ENCODE measurements around the gene NUP37. TPM values are rescaled to one million over a fixed set of nuclear protein-coding genes. Genes with fewer than 3 reads are reported as not detected.

Gene NUP37
- total and polyA plus RNA-seq, 2 donors (not counting 1 experiment from before 2014, with no cell fraction given) = 19.1 to 22.2 TPM

- H3K27me3 Mint-ChIP-seq = no peaks in the 10 kb centered on the region
- peaks cover 18% of the 10 kb centered on the region for H3K4me1 Mint-ChIP-seq
- ATAC-seq (ENCODE audit: low read depth) = no peak
- ChIA-PET CTCF (interaction anchor here (1.6 kb wide), 1 partner anchor 124 kb away, joined by 4 read pairs; no protein-coding TSS in a partner anchor), POLR2A (no interaction called here)
- H3K9me3 Mint-ChIP-seq (ENCODE audit: insufficient read depth) = no peaks in the 10 kb centered on the region
- no peak overlapping the region for H3K27ac Mint-ChIP-seq
- Histone ChIP-seq H3K4me3 (ENCODE audit: control extremely low read depth in 1 of 5, extremely low read depth in 1 of 5, insufficient read depth in 1 of 5, low read depth in 2 of 5, low read length in 4 of 5) (no peak overlapping the region), H3K9me3 (ENCODE audit: control extremely low read depth in 1 of 3, control insufficient read depth in 2 of 3, insufficient read depth in 1 of 3, low read length in 2 of 3) (no peaks in the 10 kb centered on the region), H3K4me1 (ENCODE audit: control insufficient read depth in 2 of 2, insufficient read depth in 2 of 2, low read length in 2 of 2) (peaks cover 5 to 12% of the 10 kb centered on the region in 2 donors), H3K36me3 (replicated peaks in 1 of 2; ENCODE audit: control extremely low read depth in 1 of 2, control insufficient read depth in 1 of 2, extremely low read depth in 1 of 2, insufficient read depth in 2 of 2, low read length in 1 of 2) (peaks cover 0 to 2% of the 10 kb centered on the region in 2 experiments), H3K79me2 (ENCODE audit: control insufficient read depth, insufficient read depth, low read length) (peaks cover 19% of the 10 kb centered on the region), H4K20me1 (ENCODE audit: control insufficient read depth, insufficient read depth, low read length, poor library complexity, severe bottlenecking) (no peaks in the 10 kb centered on the region), H3K27ac (ENCODE audit: low read length in 2 of 2) (no peak overlapping the region), H2AFZ (ENCODE audit: insufficient read depth, low read depth, low read length, poor library complexity, severe bottlenecking) (no peak overlapping the region), H3K4me2 (replicated peaks; ENCODE audit: low read depth, low read length, poor library complexity, severe bottlenecking) (no peak overlapping the region), H3K27me3 (replicated peaks in 1 of 4; ENCODE audit: control extremely low read depth in 1 of 4, control insufficient read depth in 3 of 4, insufficient read depth in 4 of 4, low read length in 3 of 4) (peaks cover 0 to 4% (median 0%) of the 10 kb centered on the region in 4 experiments), H3K9ac (ENCODE audit: low read length) (no peak overlapping the region)
- DNase-seq = no peak
- 100% methylated on average over 1 of the region's 1 CpG for WGBS (ENCODE audit: insufficient coverage)
- TF ChIP-seq, protein P1, sequence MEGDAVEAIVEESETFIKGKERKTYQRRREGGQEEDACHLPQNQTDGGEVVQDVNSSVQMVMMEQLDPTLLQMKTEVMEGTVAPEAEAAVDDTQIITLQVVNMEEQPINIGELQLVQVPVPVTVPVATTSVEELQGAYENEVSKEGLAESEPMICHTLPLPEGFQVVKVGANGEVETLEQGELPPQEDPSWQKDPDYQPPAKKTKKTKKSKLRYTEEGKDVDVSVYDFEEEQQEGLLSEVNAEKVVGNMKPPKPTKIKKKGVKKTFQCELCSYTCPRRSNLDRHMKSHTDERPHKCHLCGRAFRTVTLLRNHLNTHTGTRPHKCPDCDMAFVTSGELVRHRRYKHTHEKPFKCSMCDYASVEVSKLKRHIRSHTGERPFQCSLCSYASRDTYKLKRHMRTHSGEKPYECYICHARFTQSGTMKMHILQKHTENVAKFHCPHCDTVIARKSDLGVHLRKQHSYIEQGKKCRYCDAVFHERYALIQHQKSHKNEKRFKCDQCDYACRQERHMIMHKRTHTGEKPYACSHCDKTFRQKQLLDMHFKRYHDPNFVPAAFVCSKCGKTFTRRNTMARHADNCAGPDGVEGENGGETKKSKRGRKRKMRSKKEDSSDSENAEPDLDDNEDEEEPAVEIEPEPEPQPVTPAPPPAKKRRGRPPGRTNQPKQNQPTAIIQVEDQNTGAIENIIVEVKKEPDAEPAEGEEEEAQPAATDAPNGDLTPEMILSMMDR (IDR thresholded peaks at IDR 0.05) = no peak
- TF ChIP-seq EZH2 (IDR thresholded peaks at IDR 0.05; ENCODE audit: borderline replicate concordance, insufficient read depth, low read depth, low read length, poor library complexity, severe bottlenecking) = no peak
- intact Hi-C loops (cut with micrococcal nuclease) = loop anchor here (5.0 kb wide), 3 partner anchors 367 to 1868 kb away; partner anchors contain the start of genes ACTR6, CHPT1 and HSP90B1
- no peak overlapping the region for H3K4me3 Mint-ChIP-seq
Observed at GRCh38 chr12:102064476-102064875, 55.4 kb downstream of the NUP37 start.

DNA sequence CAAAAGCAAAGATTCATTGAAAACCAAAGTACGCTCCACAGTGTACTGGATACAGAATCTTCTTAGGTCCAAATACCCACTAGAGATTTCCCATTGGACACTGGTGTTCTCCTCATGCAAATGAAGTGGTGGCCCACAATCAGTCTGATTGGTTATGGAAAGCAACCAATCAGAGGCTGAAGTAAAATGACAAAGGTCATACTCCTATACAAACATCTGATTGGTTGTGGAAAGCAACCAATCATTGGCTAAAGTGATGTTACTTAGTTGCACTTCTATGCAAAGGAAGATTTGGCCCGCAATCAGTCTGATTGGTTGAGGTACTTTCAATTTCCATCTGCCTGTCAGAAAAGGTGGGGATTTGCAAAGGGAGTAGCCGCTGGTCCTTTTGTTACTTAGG is 56.8 kb downstream of the NUP37 start:
- peak overlapping the region; percentile 83 for H2AFZ ChIP-seq (ENCODE audit: insufficient read depth, low read depth, low read length, poor library complexity, severe bottlenecking)
- CTCF ChIA-PET = no interaction called here
- DNase-seq (no peak), ATAC-seq (ENCODE audit: low read depth) (no peak)
- H3K4me3 ChIP-seq (ENCODE audit: control extremely low read depth in 1 of 5, extremely low read depth in 1 of 5, insufficient read depth in 1 of 5, low read depth in 2 of 5, low read length in 4 of 5) = no peak overlapping the region
- H3K4me3 Mint-ChIP-seq = no peak overlapping the region
- no peaks in the 10 kb centered on the region for H3K27me3 Mint-ChIP-seq
- no peak overlapping the region for H3K27ac ChIP-seq (ENCODE audit: low read length in 2 of 2)
- peaks cover 29% of the 10 kb centered on the region for H3K79me2 ChIP-seq (ENCODE audit: control insufficient read depth, insufficient read depth, low read length)
- intact Hi-C loops (cut with micrococcal nuclease) = loop anchor here (2.0 to 5.0 kb wide), 4 partner anchors 232 to 1869 kb away; partner anchors contain the start of genes ACTR6, CHPT1, GNPTAB and HSP90B1
- H3K4me1 ChIP-seq (ENCODE audit: control insufficient read depth in 2 of 2, insufficient read depth in 2 of 2, low read length in 2 of 2) = peaks cover 5 to 12% of the 10 kb centered on the region in 2 donors
- H3K36me3 ChIP-seq (replicated peaks in 1 of 2; ENCODE audit: control extremely low read depth in 1 of 2, control insufficient read depth in 1 of 2, extremely low read depth in 1 of 2, insufficient read depth in 2 of 2, low read length in 1 of 2) = peaks cover 0 to 14% of the 10 kb centered on the region in 2 experiments
- no peak overlapping the region for H3K4me2 ChIP-seq (replicated peaks; ENCODE audit: low read depth, low read length, poor library complexity, severe bottlenecking)
- H3K27ac Mint-ChIP-seq = no peak overlapping the region
- H3K9ac ChIP-seq (ENCODE audit: low read length) = no peak overlapping the region
- no peak for TF ChIP-seq EZH2 (IDR thresholded peaks at IDR 0.05; ENCODE audit: borderline replicate concordance, insufficient read depth, low read depth, low read length, poor library complexity, severe bottlenecking)
- TF ChIP-seq, protein P1 (IDR thresholded peaks at IDR 0.05) = no peak
- POLR2A ChIA-PET = no interaction called here
- peaks cover 21% of the 10 kb centered on the region for H3K4me1 Mint-ChIP-seq
- H3K9me3 Mint-ChIP-seq (ENCODE audit: insufficient read depth) = no peaks in the 10 kb centered on the region
- peaks cover 0 to 4% (median 0%) of the 10 kb centered on the region in 4 experiments for H3K27me3 ChIP-seq (replicated peaks in 1 of 4; ENCODE audit: control extremely low read depth in 1 of 4, control insufficient read depth in 3 of 4, insufficient read depth in 4 of 4, low read length in 3 of 4)
- no peaks in the 10 kb centered on the region for H3K9me3 ChIP-seq (ENCODE audit: control extremely low read depth in 1 of 3, control insufficient read depth in 2 of 3, insufficient read depth in 1 of 3, low read length in 2 of 3)
- H4K20me1 ChIP-seq (ENCODE audit: control insufficient read depth, insufficient read depth, low read length, poor library complexity, severe bottlenecking) = no peaks in the 10 kb centered on the region
- 100% methylated on average over 2 of the region's 3 CpGs for whole genome bisulfite sequencing (ENCODE audit: insufficient coverage)
